Neuronal stem cell (in vitro differentiated cells): Measurements from ENCODE around the gene ABHD14A.

ENCODE experiments used
- DNase-seq: peaks from one replicate; pipeline ENCODE4 v3.0.0-alpha.2; 2013; ENCODE audit warnings: low spot score
- H2AFZ ChIP-seq: one replicate; pipeline ENCODE4 v1.6.1; 2013; ENCODE audit warnings: mild to moderate bottlenecking, low read length, inconsistent platforms
- H2AK5ac ChIP-seq: 2 replicates; pipeline ENCODE4 v1.6.1; 2013; ENCODE audit warnings: low read depth, mild to moderate bottlenecking, inconsistent platforms, low read length, moderate library complexity, mixed read lengths
- H2BK120ac ChIP-seq: 2 replicates; pipeline ENCODE4 v1.6.1; 2013; ENCODE audit warnings: low read depth, mild to moderate bottlenecking, inconsistent platforms, low read length, moderate library complexity, mixed read lengths
- H2BK12ac ChIP-seq: one replicate; pipeline ENCODE4 v1.6.1; 2013; ENCODE audit warnings: low read length, inconsistent platforms
- H2BK15ac ChIP-seq: 2 replicates; pipeline ENCODE4 v1.6.1; 2013; ENCODE audit warnings: mild to moderate bottlenecking, low read length, inconsistent platforms, mixed read lengths
- H2BK5ac ChIP-seq: one replicate; pipeline ENCODE4 v1.6.1; 2013; ENCODE audit warnings: inconsistent platforms, mild to moderate bottlenecking, low read length, moderate library complexity
- H3K14ac ChIP-seq: one replicate; pipeline ENCODE4 v1.6.1; 2013; ENCODE audit warnings: low read length, inconsistent platforms
- H3K18ac ChIP-seq: 2 replicates; pipeline ENCODE4 v1.6.1; 2013; ENCODE audit warnings: low read length, inconsistent platforms
- H3K23ac ChIP-seq: 2 replicates; pipeline ENCODE4 v1.6.1; 2013; ENCODE audit warnings: low read depth, mild to moderate bottlenecking, mixed read lengths, low read length, inconsistent platforms; ENCODE audit not compliant: poor library complexity
- H3K27ac ChIP-seq: replicated peaks from 3 replicates; pipeline ENCODE4 v1.5.1; 2013; ENCODE audit warnings: low read length, inconsistent platforms
- H3K27me3 ChIP-seq, 3 experiments: 2 replicates each; pipeline ENCODE4 v1.6.1; 2013; ENCODE audit warnings: low read length in 3 of 3, mild to moderate bottlenecking in 2 of 3, inconsistent platforms in 1 of 3, low read depth in 1 of 3, mixed read lengths in 1 of 3, moderate library complexity in 1 of 3; ENCODE audit not compliant: control insufficient read depth in 3 of 3, insufficient read depth in 3 of 3
- H3K36me3 ChIP-seq, 2 donors: replicated peaks in 1 of 2; 2 replicates each; pipeline ENCODE4 v1.6.1; 2013; ENCODE audit warnings: low read length in 2 of 2; ENCODE audit not compliant: control insufficient read depth in 2 of 2, insufficient read depth in 2 of 2
- H3K4ac ChIP-seq: 2 replicates; pipeline ENCODE4 v1.6.1; 2013; ENCODE audit warnings: inconsistent platforms, mild to moderate bottlenecking, low read length, moderate library complexity
- H3K4me1 ChIP-seq, 2 donors: 1 replicate in 1 of 2; 2 replicates in 1 of 2; pipeline ENCODE4 v1.6.1; 2013; ENCODE audit warnings: low read length in 2 of 2, low read depth in 1 of 2; ENCODE audit not compliant: control insufficient read depth in 2 of 2, insufficient read depth in 1 of 2
- H3K4me2 ChIP-seq: one replicate; pipeline ENCODE4 v1.6.1; 2013; ENCODE audit warnings: mild to moderate bottlenecking, low read length, inconsistent platforms; ENCODE audit not compliant: insufficient read depth, poor library complexity, severe bottlenecking
- H3K4me3 ChIP-seq, 2 donors: 2 replicates each; pipeline ENCODE4 v1.5.1; 2013; ENCODE audit warnings: low read length in 2 of 2, mild to moderate bottlenecking in 2 of 2, inconsistent platforms in 1 of 2, moderate library complexity in 1 of 2
- H3K79me1 ChIP-seq: one replicate; pipeline ENCODE4 v1.6.1; 2013; ENCODE audit warnings: low read depth, mild to moderate bottlenecking, inconsistent platforms, low read length, moderate library complexity
- H3K9ac ChIP-seq: one replicate; pipeline ENCODE4 v1.6.1; 2013; ENCODE audit warnings: mild to moderate bottlenecking, low read depth, low read length, inconsistent platforms; ENCODE audit not compliant: poor library complexity
- H3K9me3 ChIP-seq, 2 donors: replicated peaks in 1 of 2; 2 replicates each; pipeline versions ENCODE3 to v1.6.1; 2013; ENCODE audit warnings: low read length in 2 of 2, mild to moderate bottlenecking in 2 of 2, inconsistent platforms in 1 of 2, low read depth in 1 of 2, mixed read lengths in 1 of 2, moderate library complexity in 1 of 2; ENCODE audit not compliant: control insufficient read depth in 2 of 2, insufficient read depth in 1 of 2
- H4K8ac ChIP-seq: one replicate; pipeline ENCODE4 v1.6.1; 2013; ENCODE audit warnings: low read depth, mild to moderate bottlenecking, inconsistent platforms, low read length, moderate library complexity
- H4K91ac ChIP-seq: one replicate; pipeline ENCODE4 v1.6.1; 2013; ENCODE audit warnings: low read length, low read depth, mild to moderate bottlenecking, inconsistent platforms; ENCODE audit not compliant: poor library complexity
- WGBS, 2 donors: extraction: QIAGEN DNeasy Blood & Tissue Kit; methylation state at CpG; one replicate each; pipeline ENCODE4 v1.1.7; 2013; ENCODE audit warnings: missing lambda C conversion rate in 2 of 2, mixed read lengths in 1 of 2; ENCODE audit not compliant: insufficient read length in 2 of 2, insufficient replicate concordance in 1 of 2; ENCODE audit errors: extremely low coverage in 2 of 2; 5-methylcytosine and 5-hydroxymethylcytosine counted together

Gene ABHD14A

GRCh38 chr3:51932471-51933370 lies 42.1 kb upstream of the ABHD14A start:
- Histone ChIP-seq H3K4me2 (no peak overlapping the region), H2BK12ac (peak overlapping the region; percentile 10), H3K27ac (no peak overlapping the region), H4K91ac (no peak overlapping the region), H2AK5ac (no peak overlapping the region), H3K9me3 (no peaks in the 10 kb centered on the region), H2AFZ (no peak overlapping the region), H3K9ac (peak overlapping the region; percentile 60), H3K18ac (no peak overlapping the region), H3K27me3 (no peaks in the 10 kb centered on the region), H3K4me3 (no peak overlapping the region), H4K8ac (peak overlapping the region; percentile 3), H3K14ac (no peak overlapping the region), H3K4ac (no peak overlapping the region), H3K4me1 (no peaks in the 10 kb centered on the region), H2BK15ac (no peak overlapping the region), H3K23ac (no peak overlapping the region), H2BK5ac (no peak overlapping the region), H2BK120ac (no peak overlapping the region), H3K79me1 (peaks cover 3% of the 10 kb centered on the region), H3K36me3 (peaks cover 44 to 62% of the 10 kb centered on the region in 2 donors)
- no peak for DNase-seq
- no CpG with 5 or more reads among the region's 15 CpGs for WGBS, 2 donors

- no peaks in the 10 kb centered on the region for H3K4me1 ChIP-seq
- no peak overlapping the region for H3K18ac ChIP-seq
- no CpG with 5 or more reads among the region's 13 CpGs for WGBS, 2 donors
- no peak overlapping the region for H3K4me3 ChIP-seq
- no peak overlapping the region for H3K9ac ChIP-seq
- no peak overlapping the region for H2BK15ac ChIP-seq
- no peaks in the 10 kb centered on the region for H3K79me1 ChIP-seq
- H3K4me2 ChIP-seq = no peak overlapping the region
- no peak overlapping the region for H2BK5ac ChIP-seq
- no peak overlapping the region for H4K8ac ChIP-seq
- H3K27me3 ChIP-seq = no peaks in the 10 kb centered on the region
- H2AK5ac ChIP-seq = no peak overlapping the region
- peaks cover 50 to 70% of the 10 kb centered on the region in 2 donors for H3K36me3 ChIP-seq
- no peak overlapping the region for H4K91ac ChIP-seq
- H2BK12ac ChIP-seq = no peak overlapping the region
- H3K14ac ChIP-seq = no peak overlapping the region
- no peak overlapping the region for H3K23ac ChIP-seq
- no peak overlapping the region for H2AFZ ChIP-seq
- H3K27ac ChIP-seq = no peak overlapping the region
- no peak overlapping the region for H3K4ac ChIP-seq
- H3K9me3 ChIP-seq = no peaks in the 10 kb centered on the region
- DNase-seq = no peak
- no peak overlapping the region for H2BK120ac ChIP-seq
Observed at GRCh38 chr3:51933471-51934138, 41.3 kb upstream of the ABHD14A start.

GRCh38 chr3:51934139-51934850 lies 40.6 kb upstream of the ABHD14A start:
- Histone ChIP-seq H2BK12ac (no peak overlapping the region), H3K27ac (no peak overlapping the region), H3K9me3 (no peaks in the 10 kb centered on the region), H4K8ac (no peak overlapping the region), H3K36me3 (peaks cover 49 to 77% of the 10 kb centered on the region in 2 donors), H2BK15ac (no peak overlapping the region), H4K91ac (no peak overlapping the region), H3K14ac (no peak overlapping the region), H3K9ac (no peak overlapping the region), H3K4me2 (no peak overlapping the region), H3K27me3 (no peaks in the 10 kb centered on the region), H2AFZ (no peak overlapping the region), H3K4me1 (no peaks in the 10 kb centered on the region), H3K23ac (no peak overlapping the region), H3K4me3 (no peak overlapping the region), H2AK5ac (no peak overlapping the region), H2BK120ac (no peak overlapping the region), H3K18ac (no peak overlapping the region), H3K4ac (no peak overlapping the region), H2BK5ac (no peak overlapping the region), H3K79me1 (peaks cover 3% of the 10 kb centered on the region)
- no CpG with 5 or more reads among the region's 11 CpGs for WGBS, 2 donors
- no peak for DNase-seq
